SK-N-SH treated with all-trans-retinoic acid at 6 μM for 48 hours (cell line): ENCODE results near the gene FBP2.

Source experiments
- ATAC-seq: fragments of 200-7000 bp; cut with Tn5 transposase; 3 replicates; pipeline ENCODE4 v1.9.1; 2020; ENCODE audit warnings: mild to moderate bottlenecking, moderate library complexity
- ARNTL ChIP-seq: fragments of 450-650 bp; formaldehyde crosslinking; IDR thresholded peaks from 2 replicates; pipeline ENCODE4 v1.5.0; 2020; ENCODE audit warnings: low read depth, mild to moderate bottlenecking, moderate library complexity, borderline replicate concordance
- BACH2 ChIP-seq: fragments of 250-450 bp; sonication (Bioruptor Pico); IDR thresholded peaks from 2 replicates; pipeline ENCODE4 v1.9.0; 2021; ENCODE audit warnings: mild to moderate bottlenecking, borderline replicate concordance
- CSDC2 ChIP-seq: fragments of 250-450 bp; sonication (Bioruptor Pico); IDR thresholded peaks from 2 replicates; pipeline ENCODE4 v1.5.0; 2020; ENCODE audit warnings: mild to moderate bottlenecking, moderate library complexity
- ESRRG ChIP-seq: fragments of 250-450 bp; sonication (Bioruptor Pico); IDR thresholded peaks from 2 replicates; pipeline ENCODE4 v1.6.1; 2021; ENCODE audit warnings: mild to moderate bottlenecking
- GLIS3 ChIP-seq: fragments of 250-450 bp; sonication (Bioruptor Pico); IDR thresholded peaks from 2 replicates; pipeline ENCODE4 v1.5.0; 2020; ENCODE audit warnings: mild to moderate bottlenecking, moderate library complexity
- ISL1 ChIP-seq: fragments of 250-450 bp; sonication (Bioruptor Pico); IDR thresholded peaks from 2 replicates; pipeline ENCODE4 v2.1.2; 2022; ENCODE audit warnings: mild to moderate bottlenecking, moderate library complexity
- OSR1 ChIP-seq: fragments of 250-450 bp; sonication (Bioruptor Pico); IDR thresholded peaks from 2 replicates; pipeline ENCODE4 v1.8.0; 2022; ENCODE audit warnings: moderate library complexity, mild to moderate bottlenecking, inconsistent platforms
- PPARA ChIP-seq: fragments of 250-450 bp; sonication (Bioruptor Pico); IDR thresholded peaks from 2 replicates; pipeline ENCODE4 v1.5.0; 2020; ENCODE audit warnings: mild to moderate bottlenecking, borderline replicate concordance
- RARB ChIP-seq: fragments of 250-450 bp; sonication (Bioruptor Pico); IDR thresholded peaks from 2 replicates; pipeline ENCODE4 v1.8.0; 2021; ENCODE audit warnings: mild to moderate bottlenecking, moderate library complexity
- SNAI2 ChIP-seq: fragments of 250-450 bp; sonication (Bioruptor Pico); IDR thresholded peaks from 2 replicates; pipeline ENCODE4 v1.5.0; 2020; ENCODE audit warnings: mild to moderate bottlenecking, moderate library complexity
- TCF4 ChIP-seq: fragments of 250-450 bp; sonication (Bioruptor Pico); IDR thresholded peaks from 2 replicates; pipeline ENCODE4 v1.8.0; 2021; ENCODE audit warnings: mild to moderate bottlenecking, moderate library complexity, borderline replicate concordance
- TOX ChIP-seq: fragments of 250-450 bp; sonication (Bioruptor Pico); IDR thresholded peaks from 2 replicates; pipeline ENCODE4 v1.8.0; 2021; ENCODE audit warnings: mild to moderate bottlenecking, moderate library complexity, borderline replicate concordance
- ZC3H10 ChIP-seq: fragments of 250-450 bp; sonication (Bioruptor Pico); IDR thresholded peaks from 2 replicates; pipeline ENCODE4 v1.5.1; 2021; ENCODE audit warnings: mild to moderate bottlenecking, moderate library complexity
- ZFP3 ChIP-seq: fragments of 250-450 bp; sonication (Bioruptor Pico); IDR thresholded peaks from 2 replicates; pipeline ENCODE4 v1.5.0; 2020; ENCODE audit warnings: mild to moderate bottlenecking, moderate library complexity
- ZNF565 ChIP-seq: fragments of 450-650 bp; formaldehyde crosslinking; conservative IDR thresholded peaks from 2 replicates; pipeline ENCODE4 v1.5.0; 2020; ENCODE audit warnings: low read depth, mild to moderate bottlenecking, moderate library complexity
- ZNF70 ChIP-seq: fragments of 450-650 bp; formaldehyde crosslinking; IDR thresholded peaks from 2 replicates; pipeline ENCODE4 v1.5.0; 2020; ENCODE audit warnings: mild to moderate bottlenecking, moderate library complexity
- ZNF8 ChIP-seq: fragments of 450-650 bp; formaldehyde crosslinking; IDR thresholded peaks from 2 replicates; pipeline ENCODE4 v1.5.0; 2020; ENCODE audit warnings: mild to moderate bottlenecking, moderate library complexity
- TF ChIP-seq, protein P1 (sequence below): fragments of 250-450 bp; sonication (Bioruptor Pico); IDR thresholded peaks from 2 replicates; pipeline ENCODE4 v1.8.0; 2020; ENCODE audit warnings: mild to moderate bottlenecking, moderate library complexity, borderline replicate concordance
- TF ChIP-seq, protein P2 (sequence below): fragments of 250-450 bp; sonication (Bioruptor Pico); IDR thresholded peaks from 2 replicates; pipeline ENCODE4 v1.5.1; 2021; ENCODE audit warnings: mild to moderate bottlenecking, moderate library complexity
- TF ChIP-seq, protein P3 (sequence below): fragments of 250-450 bp; sonication (Bioruptor Pico); IDR thresholded peaks from 2 replicates; pipeline ENCODE4 v1.5.1; 2020; ENCODE audit warnings: low read depth, mild to moderate bottlenecking, moderate library complexity
- TF ChIP-seq, protein P4 (sequence below): fragments of 250-450 bp; sonication (Bioruptor Pico); IDR thresholded peaks from 2 replicates; pipeline ENCODE4 v1.8.0; 2021; ENCODE audit warnings: low read depth, mild to moderate bottlenecking, moderate library complexity, borderline replicate concordance

The FBP2 gene

DNA sequence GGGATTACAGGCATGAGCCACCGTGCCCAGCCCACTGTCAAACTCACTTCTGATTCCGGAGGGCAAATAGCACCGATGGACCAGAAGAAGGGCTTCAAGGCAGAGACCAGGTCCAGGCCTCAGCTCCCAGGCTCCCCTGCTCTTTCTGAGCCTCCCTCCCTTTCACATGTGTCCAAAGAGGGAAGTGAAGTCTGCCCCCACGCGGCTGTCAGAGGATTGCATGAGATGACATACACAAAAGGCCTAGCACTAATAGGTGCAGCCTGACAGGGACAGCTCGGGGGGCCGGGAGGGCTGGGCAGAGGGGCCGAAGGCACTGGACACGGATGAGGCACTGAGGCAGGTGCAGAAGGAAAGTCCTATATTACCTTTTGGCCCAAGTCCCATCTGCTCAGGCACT lies 29.6 kb upstream of the FBP2 start (continued):
- TF ChIP-seq, protein P1, sequence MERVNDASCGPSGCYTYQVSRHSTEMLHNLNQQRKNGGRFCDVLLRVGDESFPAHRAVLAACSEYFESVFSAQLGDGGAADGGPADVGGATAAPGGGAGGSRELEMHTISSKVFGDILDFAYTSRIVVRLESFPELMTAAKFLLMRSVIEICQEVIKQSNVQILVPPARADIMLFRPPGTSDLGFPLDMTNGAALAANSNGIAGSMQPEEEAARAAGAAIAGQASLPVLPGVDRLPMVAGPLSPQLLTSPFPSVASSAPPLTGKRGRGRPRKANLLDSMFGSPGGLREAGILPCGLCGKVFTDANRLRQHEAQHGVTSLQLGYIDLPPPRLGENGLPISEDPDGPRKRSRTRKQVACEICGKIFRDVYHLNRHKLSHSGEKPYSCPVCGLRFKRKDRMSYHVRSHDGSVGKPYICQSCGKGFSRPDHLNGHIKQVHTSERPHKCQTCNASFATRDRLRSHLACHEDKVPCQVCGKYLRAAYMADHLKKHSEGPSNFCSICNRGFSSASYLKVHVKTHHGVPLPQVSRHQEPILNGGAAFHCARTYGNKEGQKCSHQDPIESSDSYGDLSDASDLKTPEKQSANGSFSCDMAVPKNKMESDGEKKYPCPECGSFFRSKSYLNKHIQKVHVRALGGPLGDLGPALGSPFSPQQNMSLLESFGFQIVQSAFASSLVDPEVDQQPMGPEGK = no peak
- no peak for TF ChIP-seq ISL1 (CRISPR knock-in tag)
- TF ChIP-seq ZNF8 (CRISPR knock-in tag) = no peak
- TF ChIP-seq ZFP3 (CRISPR knock-in tag) = no peak
- no peak for TF ChIP-seq OSR1 (CRISPR knock-in tag)
- TF ChIP-seq ESRRG (CRISPR knock-in tag) = no peak

DNA sequence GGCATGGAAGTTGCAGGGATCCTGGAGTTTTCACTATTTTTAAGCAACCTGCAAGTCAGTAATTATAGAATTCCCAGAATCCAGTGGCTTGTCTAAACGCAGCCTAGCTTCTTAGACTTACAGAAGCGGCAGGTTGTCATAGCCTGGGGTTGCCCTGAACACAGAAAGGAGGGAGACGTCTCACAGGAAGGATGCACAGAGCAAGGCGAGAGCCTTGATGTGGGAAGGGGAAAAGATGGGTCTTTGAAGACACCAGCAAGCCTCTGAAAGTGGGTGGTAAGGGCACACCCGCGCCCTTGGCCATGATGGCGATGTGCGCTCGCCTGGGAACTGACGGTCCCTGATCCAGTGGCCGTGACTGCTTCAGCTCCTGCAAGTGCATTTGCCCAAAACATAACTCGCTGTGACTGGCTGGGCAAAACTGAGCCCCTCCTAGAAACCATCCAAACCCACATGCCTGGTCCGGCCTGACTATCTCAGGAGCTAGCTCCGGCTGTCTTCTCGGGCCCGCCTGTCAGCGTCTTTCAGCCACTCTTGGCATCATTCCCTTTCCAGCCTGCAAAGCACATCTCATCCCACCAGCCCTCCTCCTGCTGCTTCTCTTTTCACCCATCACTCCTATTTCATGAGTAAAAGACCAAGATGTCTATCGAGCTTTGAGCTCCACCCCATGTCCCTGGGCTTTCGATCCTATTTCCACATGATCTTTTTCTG lies 28.6 kb upstream of the FBP2 start:
- no peak for ATAC-seq

DNA sequence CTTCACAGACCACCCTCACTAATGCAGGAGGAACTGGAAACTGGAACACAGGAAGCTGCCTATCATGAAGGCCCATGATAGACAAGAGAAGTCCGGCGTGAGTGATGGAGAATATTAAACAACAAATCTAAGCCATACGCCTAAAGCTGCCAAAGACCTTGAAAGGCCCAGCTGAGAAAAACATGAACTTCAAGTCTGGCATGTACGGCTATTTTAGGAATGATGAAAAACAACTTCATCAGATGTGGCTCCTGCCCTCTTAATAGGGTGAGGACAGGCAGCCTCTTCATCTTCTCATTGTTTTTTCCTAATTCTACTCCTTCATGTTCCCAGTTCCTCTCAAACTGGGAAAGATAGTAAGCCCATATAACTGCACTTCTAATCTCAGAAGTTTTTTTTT lies 25.4 kb upstream of the FBP2 start:
- TF ChIP-seq ZNF565 (no peak), TOX (CRISPR knock-in tag) (no peak), ESRRG (CRISPR knock-in tag) (no peak), ARNTL (CRISPR knock-in tag) (no peak), ISL1 (CRISPR knock-in tag) (no peak), GLIS3 (no peak), PPARA (CRISPR knock-in tag) (no peak), OSR1 (CRISPR knock-in tag) (no peak), TCF4 (no peak), ZC3H10 (no peak), ZNF70 (CRISPR knock-in tag) (no peak), RARB (no peak), BACH2 (no peak), CSDC2 (CRISPR knock-in tag) (no peak)
- TF ChIP-seq, protein P2, sequence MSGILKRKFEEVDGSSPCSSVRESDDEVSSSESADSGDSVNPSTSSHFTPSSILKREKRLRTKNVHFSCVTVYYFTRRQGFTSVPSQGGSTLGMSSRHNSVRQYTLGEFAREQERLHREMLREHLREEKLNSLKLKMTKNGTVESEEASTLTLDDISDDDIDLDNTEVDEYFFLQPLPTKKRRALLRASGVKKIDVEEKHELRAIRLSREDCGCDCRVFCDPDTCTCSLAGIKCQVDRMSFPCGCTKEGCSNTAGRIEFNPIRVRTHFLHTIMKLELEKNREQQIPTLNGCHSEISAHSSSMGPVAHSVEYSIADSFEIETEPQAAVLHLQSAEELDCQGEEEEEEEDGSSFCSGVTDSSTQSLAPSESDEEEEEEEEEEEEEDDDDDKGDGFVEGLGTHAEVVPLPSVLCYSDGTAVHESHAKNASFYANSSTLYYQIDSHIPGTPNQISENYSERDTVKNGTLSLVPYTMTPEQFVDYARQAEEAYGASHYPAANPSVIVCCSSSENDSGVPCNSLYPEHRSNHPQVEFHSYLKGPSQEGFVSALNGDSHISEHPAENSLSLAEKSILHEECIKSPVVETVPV = no peak
- TF ChIP-seq, protein P3, sequence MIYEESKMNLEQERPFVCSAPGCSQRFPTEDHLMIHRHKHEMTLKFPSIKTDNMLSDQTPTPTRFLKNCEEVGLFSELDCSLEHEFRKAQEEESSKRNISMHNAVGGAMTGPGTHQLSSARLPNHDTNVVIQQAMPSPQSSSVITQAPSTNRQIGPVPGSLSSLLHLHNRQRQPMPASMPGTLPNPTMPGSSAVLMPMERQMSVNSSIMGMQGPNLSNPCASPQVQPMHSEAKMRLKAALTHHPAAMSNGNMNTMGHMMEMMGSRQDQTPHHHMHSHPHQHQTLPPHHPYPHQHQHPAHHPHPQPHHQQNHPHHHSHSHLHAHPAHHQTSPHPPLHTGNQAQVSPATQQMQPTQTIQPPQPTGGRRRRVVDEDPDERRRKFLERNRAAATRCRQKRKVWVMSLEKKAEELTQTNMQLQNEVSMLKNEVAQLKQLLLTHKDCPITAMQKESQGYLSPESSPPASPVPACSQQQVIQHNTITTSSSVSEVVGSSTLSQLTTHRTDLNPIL (CRISPR knock-in tag) = no peak
- TF ChIP-seq, protein P4, sequence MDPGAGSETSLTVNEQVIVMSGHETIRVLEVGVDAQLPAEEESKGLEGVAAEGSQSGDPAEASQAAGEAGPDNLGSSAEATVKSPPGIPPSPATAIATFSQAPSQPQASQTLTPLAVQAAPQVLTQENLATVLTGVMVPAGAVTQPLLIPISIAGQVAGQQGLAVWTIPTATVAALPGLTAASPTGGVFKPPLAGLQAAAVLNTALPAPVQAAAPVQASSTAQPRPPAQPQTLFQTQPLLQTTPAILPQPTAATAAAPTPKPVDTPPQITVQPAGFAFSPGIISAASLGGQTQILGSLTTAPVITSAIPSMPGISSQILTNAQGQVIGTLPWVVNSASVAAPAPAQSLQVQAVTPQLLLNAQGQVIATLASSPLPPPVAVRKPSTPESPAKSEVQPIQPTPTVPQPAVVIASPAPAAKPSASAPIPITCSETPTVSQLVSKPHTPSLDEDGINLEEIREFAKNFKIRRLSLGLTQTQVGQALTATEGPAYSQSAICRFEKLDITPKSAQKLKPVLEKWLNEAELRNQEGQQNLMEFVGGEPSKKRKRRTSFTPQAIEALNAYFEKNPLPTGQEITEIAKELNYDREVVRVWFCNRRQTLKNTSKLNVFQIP (CRISPR knock-in tag) = no peak
- no peak for ATAC-seq

More for the DNA sequence above, 28.6 kb upstream of the FBP2 start:
- TF ChIP-seq ZNF8 (CRISPR knock-in tag) (no peak), ARNTL (CRISPR knock-in tag) (no peak), ZNF70 (CRISPR knock-in tag) (no peak), ZNF565 (no peak), RARB (no peak), SNAI2 (no peak), ISL1 (CRISPR knock-in tag) (no peak), OSR1 (CRISPR knock-in tag) (no peak)
- TF ChIP-seq, protein P4 (CRISPR knock-in tag) = no peak

DNA sequence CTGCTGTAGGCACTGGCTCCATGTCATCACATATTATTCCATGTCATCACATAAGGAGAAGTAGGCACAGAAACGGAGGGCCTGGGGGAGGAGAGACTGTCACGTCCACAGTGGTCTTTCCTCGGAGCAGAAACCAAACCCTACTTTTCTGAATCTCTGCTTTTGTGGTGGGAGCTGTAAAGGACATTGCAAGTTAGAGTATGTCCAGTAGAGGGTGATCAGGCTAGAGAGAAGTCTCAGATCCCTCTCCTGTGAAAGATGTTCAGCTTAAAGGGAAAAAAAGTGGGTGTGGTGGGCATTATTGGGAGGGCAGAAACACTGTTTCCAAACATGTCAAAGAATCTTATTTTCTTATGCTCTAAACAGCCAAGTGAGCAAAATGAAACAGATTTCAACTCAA lies 19.4 kb upstream of the FBP2 start:
- TF ChIP-seq, protein P2 = no peak
- TF ChIP-seq OSR1 (CRISPR knock-in tag) (no peak), SNAI2 (no peak)
- TF ChIP-seq, protein P3 (CRISPR knock-in tag) = no peak
- no peak; the same call in 2 of the 3 replicates for ATAC-seq
